HG02763 (cell line): ENCODE data around the gene POFUT2.

ENCODE experiments used
- ATAC-seq: cut with Tn5 transposase; IDR thresholded peaks from one replicate; pipeline ENCODE4 v1.9.1; 2021; ENCODE audit warnings: mild to moderate bottlenecking, moderate library complexity; ENCODE audit not compliant: unreplicated experiment

Gene POFUT2

DNA sequence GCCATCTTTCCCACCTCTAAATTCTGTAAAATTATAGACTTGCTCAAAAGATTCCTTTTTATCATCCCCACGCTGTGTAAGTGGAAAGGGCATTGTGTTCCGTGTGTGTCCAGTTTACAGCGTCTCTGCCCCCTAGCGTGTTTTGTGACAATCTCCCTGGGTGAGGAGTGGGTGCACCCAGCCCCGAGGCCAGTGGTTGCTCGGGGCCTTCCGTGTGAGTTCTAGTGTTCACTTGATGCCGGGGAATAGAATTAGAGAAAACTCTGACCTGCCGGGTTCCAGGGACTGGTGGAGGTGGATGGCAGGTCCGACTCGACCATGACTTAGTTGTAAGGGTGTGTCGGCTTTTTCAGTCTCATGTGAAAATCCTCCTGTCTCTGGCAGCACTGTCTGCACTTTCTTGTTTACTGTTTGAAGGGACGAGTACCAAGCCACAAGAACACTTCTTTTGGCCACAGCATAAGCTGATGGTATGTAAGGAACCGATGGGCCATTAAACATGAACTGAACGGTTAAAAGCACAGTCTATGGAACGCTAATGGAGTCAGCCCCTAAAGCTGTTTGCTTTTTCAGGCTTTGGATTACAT is 61.9 kb downstream of the POFUT2 start:
- ATAC-seq, result no peak

DNA sequence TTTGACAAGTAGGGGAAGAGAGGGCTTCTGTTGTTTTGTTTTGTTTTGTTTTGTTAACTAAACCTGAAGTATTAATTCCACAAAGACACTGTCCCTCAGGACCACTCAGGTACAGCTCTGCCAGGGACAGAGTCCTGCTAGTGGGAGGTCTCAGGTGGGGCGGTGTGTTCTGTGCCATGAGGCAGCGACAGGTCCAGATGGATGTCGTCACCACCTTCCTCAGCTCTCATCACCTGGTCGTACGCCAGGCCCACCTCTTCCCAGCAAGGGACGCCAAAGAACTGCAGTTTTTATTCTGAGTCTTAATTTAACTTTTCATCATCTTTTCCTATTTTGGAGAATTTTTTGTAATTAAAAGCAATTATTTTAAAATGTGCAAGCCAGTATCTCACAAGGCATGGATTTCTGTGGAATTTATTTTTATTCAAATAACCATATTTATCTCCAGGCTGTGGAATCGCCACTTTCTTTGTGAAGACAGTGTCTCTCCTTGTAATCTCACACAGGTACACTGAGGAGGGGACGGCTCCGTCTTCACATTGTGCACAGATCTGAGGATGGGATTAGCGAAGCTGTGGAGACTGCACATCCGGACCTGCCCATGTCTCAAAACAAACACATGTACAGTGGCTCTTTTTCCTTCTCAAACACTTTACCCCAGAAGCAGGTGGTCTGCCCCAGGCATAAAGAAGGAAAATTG is 62.5 kb downstream of the POFUT2 start:
- no peak for ATAC-seq

DNA sequence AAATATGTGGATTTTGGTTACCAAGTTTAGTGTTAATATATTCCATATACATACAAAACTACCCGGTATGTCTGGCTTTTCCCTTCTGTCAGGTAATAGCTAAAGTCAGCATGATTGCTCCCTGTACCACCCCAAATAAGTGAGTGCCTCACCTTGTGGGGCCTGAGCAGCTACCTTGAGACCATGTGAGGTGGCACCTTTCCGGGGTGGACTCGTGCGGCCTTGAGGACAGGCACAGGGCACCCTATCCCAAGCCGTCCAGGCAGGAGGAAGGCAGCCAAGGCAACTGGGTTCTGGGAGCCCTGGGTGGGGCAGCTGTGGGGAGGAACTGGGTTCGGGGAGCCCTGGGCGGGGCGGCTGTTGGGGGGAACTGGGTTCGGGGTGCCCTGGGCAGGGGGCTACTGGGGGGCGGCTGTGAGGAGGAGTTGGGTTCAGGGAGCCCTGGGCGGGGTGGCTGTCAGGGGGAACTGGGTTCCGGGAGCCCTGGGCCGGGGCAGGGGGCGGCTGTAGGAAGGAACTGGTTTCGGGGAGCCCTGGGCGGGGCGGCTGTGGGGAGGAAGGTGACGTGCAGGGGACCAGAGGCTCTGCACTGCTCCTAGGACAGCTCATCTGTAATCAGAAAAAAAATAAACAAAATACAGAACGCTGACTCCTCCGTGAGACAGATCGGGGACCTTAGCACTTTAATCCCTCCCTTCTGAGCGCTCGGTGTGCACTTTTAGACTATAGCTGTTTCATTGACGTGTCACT is 63.3 kb downstream of the POFUT2 start:
- no peak for ATAC-seq

DNA sequence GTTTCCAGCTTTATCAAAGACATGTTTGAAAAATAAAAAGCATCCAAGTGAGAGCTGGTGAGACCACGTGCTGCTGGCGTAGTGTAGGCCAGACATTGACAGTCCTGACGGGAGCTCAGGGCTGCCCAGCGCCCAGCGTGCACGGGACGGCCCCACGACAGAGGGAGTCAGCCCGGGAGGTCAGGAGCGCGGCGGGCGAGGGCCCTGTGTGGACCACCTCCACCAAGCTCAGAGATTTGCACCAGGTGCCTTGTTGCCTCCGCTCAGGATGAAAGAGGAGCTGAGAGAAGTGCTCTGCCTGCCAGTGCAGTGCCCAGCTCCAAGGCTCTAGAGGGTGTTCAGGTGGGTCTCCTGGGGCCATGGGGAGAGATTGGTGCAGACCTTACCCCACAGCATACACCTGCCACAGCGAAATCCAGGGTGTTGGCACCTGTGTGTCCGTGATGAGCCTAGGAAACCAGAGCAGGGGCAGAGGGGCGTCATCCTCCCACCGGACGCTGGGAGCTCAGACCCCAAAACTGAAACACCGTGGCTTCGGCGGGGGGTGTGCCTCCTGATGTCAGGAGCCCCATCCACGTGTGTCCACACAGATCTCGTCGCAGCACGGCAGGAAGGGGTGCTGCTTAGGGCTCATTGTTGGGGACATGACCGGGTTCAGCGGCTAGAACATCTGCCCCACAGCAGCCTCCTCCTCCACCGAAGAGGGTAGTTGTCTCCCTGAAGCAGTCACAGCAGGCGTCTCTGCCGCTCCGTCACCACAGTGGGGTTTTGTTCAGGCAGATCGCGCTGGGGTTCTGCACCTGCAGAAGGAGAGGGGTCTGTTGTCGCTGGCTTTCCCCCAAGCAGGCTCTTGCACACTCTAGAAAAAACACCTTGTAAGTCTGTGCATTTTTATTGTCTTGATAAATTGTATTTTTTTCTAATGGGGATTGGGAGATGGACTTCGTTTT is 64.2 kb downstream of the POFUT2 start:
- ATAC-seq, result no peak

DNA sequence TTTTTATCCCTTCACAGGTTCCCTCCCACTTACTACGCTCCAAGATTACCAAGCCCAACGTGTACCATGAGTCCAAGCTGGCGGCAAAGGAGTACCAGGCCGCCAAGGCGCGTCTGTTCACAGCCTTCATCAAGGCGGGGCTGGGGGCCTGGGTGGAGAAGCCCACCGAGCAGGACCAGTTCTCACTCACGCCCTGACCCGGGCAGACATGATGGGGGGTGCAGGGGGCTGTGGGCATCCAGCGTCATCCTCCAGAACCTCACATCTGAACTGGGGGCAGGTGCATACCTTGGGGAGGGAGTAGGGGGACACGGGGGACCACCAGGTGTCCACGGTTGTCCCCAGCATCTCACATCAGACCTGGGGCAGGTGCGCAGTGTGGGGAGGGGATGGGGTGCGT is 65.7 kb downstream of the POFUT2 start:
- no peak for ATAC-seq

DNA sequence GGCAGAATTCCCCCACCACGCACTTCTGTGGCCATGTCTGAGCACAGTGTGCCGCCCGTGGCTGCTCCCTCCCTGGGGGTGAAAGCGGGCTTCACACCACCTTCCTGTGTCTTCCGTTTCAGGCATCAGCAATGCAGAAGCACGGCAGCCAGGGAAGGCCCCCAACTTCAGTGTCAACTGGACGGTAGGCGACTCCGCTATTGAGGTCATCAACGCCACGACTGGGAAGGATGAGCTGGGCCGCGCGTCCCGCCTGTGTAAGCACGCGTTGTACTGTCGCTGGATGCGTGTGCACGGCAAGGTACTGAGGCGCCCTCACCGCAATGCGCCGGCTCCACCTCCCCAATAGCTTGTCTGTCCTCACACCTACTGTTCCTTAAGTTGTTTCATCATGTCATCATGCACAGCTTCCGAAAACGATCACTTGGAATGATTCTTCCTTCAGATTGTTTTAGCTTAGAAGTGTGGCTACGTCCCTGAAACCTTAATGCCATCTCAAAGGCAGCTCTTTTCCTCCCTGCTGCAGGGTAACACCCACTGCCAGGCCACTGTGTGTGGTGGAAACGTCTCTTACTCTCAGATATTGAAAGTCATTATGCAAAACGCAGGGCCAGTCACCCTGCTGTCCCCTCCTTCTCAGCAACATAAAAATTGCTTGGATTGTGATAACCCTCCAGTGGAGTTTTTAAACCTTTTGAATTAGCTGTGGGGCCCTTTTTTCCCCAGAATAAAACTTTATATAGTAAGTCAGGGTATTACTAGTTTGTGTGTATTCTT is 66.8 kb downstream of the POFUT2 start:
- ATAC-seq, result no peak

DNA sequence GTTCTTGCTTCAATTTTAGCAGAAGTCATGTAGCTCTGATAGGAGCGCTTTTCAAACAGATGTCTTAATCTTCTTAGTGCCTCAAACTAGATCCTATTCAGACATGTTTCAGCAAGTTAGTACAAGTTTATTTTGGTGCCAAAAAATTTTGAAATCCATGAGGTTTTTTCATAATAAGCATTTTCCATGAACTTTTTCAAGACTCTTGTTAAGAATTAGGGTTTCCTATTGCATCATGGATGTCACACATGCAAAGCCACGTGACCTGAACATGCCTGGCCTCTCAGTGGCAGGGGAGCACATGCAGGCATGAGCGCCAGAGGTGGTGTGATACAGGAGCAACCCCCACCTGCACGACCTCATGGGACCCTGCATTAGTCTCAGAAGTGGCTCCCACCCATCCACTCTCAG is 67.6 kb downstream of the POFUT2 start:
- no peak for ATAC-seq

DNA sequence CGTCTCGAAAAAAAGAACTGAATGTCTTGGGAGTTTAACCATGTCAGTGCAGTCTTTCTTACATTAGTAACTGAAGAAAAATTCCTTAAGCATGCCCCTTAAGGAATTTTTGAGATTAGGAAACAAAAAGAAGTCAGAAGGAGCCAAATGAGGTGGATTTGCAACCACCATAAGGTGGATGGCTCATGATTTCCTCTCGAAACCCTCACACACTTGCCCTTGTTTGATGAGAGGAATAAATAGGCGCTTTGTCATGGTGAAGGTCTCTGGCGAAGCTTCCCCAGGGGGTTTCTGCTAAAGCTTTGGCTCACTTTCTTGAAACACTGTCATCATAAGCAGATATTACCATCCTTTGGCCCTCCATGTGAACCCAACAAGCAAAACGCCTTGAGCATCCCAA is 68.2 kb downstream of the POFUT2 start:
- no peak for ATAC-seq

DNA sequence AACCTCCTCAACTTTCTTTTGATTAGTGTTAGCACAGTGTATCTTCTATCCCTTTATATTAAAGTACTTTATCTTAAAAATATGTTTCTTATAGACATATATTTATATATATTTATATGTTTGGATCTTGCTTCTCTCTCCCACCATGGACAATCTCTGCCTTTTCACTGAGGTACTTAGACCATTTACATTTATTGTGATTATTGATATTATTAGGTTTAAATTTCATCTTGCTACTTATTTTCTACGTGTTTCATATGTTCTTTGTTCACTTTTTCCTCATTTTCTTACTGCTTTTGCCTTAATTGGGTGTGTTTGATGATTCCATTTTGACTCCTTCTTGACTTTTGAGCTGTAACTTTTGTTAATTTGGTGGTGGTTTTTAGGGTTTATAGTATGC is 70.7 kb downstream of the POFUT2 start:
- no peak for ATAC-seq

DNA sequence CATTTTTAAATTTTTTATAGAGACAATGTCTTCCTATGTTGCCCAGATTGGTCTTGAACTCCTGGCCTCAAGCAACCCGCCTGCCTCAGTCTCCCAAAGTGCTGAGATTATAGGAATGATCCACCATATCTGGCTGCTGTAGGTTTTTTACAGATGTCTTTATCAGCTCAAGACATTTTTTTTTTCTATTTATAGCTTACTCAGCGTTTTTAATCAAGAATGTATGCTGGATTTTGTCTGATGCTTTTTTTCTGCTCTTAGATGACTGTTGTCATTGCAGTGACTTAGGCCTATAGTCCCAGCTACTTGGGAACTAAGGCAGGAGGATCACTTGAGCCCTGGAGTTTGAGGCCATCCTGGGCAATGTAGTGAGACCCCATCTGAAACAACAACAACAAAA is 72.5 kb downstream of the POFUT2 start:
- no peak for ATAC-seq
